Erythroblast (primary cell): ENCODE measurements around the gene SMIM28.

Source experiments
- GATA1 ChIP-seq: IDR thresholded peaks from 2 replicates; pipeline ENCODE4 v1.6.1; 2011; ENCODE audit warnings: low read depth, mild to moderate bottlenecking, control low read depth, low read length, moderate library complexity
- POLR2A ChIP-seq: IDR thresholded peaks from 2 replicates; pipeline ENCODE4 v1.6.1; 2011; ENCODE audit warnings: mild to moderate bottlenecking, low read length

- TF ChIP-seq POLR2A: no peak
- TF ChIP-seq GATA1: no peak
These were observed 52.8 kb downstream of the SMIM28 start for GRCh38 chr6:138430361-138431145.
